AG10803 (cell line): ENCODE results near the gene GNRH2.

Experiments
- DNase-seq: peaks from one replicate; pipeline ENCODE4 v3.0.0; 2010; ENCODE audit warnings: low read depth
- H3K4me3 ChIP-seq: 2 replicates; pipeline ENCODE4 v1.5.1; 2011; ENCODE audit warnings: mild to moderate bottlenecking, low read length, control low read depth
- TF ChIP-seq, protein P1 (sequence below): conservative IDR thresholded peaks from 2 replicates; pipeline ENCODE4 v1.5.1; 2011; ENCODE audit warnings: mild to moderate bottlenecking, low read length, control low read depth, inconsistent platforms

Gene GNRH2

DNA sequence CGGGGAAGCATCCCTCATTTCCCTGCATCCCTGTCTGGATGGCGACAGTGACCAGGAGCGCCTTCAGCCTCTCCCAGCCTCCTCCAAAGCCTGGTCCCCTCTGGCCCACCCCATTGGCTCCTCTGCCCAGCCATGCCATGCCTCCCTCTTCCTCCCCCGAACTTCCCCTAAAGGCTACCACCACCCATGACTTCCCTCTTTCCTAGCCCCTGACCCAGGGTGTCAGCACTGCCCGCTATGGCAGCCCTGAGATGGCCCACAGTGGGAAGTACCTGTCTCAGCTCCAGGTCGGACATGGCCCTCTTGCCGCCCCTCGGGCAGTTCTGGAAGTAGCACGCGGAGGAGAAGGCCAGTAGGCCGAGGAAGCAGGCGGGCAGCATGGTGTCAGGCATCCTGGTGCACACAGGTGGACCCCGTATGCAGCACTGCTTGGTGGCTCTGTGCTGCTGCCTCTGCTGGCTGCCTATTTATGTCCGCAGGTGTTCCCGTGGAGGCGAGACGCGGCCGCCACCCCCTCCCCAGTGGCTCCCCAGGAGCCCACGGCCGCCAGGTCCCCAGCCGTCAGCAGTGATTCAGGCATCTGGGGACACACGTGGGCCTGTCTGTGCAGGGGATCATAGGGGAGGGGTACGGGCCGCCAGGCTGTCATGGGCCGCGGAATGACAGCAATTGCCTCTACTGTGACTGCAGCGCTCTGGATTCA, 41.0 kb downstream of the GNRH2 start, which contains the start of gene AVP:
Gene AVP (minus strand): TSS at position 442 of the 703 bp plus-strand sequence. CDS start 50 bp downstream, at position 392.
- H3K4me3 ChIP-seq = no peak within 1 kb of the TSS

DNA sequence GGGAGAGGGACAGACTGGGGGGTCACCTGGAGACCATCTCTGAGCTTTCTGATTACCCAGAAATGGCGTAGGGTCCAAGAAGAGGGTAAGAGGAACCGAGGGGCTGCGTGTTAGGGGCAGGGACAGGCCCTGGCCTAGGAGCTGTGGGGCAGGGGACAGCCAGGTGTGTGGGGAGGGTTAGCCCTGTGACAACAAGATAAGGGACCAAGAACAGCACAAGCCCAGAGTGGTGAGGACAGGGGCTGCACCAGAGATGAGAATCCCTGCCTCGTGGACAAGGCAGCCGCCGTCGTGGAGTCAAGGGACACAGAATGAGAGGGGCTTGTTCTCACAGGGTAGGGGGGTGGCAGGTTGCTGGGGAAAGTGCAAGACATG, 41.6 kb downstream of the GNRH2 start:
- no peak overlapping the region for H3K4me3 ChIP-seq
- TF ChIP-seq, protein P1, sequence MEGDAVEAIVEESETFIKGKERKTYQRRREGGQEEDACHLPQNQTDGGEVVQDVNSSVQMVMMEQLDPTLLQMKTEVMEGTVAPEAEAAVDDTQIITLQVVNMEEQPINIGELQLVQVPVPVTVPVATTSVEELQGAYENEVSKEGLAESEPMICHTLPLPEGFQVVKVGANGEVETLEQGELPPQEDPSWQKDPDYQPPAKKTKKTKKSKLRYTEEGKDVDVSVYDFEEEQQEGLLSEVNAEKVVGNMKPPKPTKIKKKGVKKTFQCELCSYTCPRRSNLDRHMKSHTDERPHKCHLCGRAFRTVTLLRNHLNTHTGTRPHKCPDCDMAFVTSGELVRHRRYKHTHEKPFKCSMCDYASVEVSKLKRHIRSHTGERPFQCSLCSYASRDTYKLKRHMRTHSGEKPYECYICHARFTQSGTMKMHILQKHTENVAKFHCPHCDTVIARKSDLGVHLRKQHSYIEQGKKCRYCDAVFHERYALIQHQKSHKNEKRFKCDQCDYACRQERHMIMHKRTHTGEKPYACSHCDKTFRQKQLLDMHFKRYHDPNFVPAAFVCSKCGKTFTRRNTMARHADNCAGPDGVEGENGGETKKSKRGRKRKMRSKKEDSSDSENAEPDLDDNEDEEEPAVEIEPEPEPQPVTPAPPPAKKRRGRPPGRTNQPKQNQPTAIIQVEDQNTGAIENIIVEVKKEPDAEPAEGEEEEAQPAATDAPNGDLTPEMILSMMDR = no peak
- no peak for DNase-seq

More for the DNA sequence above, 41.0 kb downstream of the GNRH2 start, which contains the start of gene AVP:
- no peak for DNase-seq
- TF ChIP-seq, protein P1 = no peak

DNA sequence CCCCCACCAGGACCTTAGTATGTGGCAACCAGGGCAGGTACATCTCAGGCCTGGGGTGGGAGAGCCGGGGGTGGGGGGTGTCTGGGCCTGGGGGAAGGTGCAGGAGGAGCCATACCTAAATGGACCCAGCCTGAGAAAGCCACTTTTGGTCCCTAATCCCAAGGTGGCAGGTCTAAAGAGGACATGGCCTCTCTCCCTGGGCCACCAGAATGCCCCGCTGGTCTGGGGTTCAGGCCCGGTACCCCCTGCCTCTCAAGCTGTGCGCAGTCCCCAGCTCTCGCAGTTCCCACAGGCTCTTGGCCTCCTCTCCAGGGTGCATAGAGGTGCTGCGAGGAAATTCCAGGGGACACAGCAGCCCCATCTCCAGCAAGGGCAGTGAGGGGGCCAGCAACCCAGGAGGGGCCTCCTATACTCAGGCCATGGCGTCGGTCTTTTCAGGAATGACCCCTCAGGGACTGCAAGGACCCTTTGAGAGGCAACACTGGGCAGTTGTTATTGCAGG, 42.2 kb downstream of the GNRH2 start:
- TF ChIP-seq, protein P1 = no peak
- H3K4me3 ChIP-seq = no peak overlapping the region
- no peak for DNase-seq

DNA sequence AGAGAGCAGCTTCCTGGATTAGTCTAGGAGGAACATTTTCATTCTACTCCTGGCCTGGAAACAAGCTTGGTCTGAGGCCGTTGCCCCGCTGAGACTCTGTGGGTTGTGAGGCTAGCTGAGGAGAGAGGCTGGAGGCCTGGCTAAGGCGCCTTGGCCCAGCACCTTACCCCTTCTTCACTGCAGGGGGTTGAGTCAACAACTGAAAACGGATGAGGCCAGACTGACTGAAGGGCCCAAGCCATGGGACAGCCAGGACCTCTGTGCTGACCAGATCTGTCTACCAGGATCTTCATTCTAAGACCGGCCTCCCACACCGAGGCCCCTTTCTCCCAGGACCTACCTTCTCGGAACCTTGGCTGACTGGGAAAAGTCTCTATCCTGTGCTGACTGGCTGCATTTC, 44.6 kb downstream of the GNRH2 start:
- TF ChIP-seq, protein P1 = no peak
- no peak overlapping the region for H3K4me3 ChIP-seq
- DNase-seq = no peak

DNA sequence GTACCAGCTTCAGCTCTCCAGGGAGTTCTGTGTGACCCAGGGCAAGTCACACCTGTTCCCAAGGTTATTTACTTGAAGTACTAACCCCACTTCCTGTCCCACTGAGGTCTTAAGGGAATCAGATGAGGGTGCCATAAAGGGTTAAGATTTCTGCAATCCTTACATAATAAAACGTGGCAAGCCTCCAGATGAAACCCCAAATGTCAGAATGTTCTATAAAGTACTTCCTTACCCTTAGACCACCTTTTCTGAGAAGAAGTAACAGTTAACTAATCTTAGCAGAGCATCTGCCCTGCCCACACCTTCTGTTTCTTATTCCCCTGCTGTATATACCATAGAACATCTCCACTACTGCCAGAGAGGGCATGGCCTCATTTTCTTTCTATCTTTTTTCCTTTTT, 47.1 kb downstream of the GNRH2 start:
- TF ChIP-seq, protein P1 = no peak
- DNase-seq = no peak
- H3K4me3 ChIP-seq = no peak overlapping the region

DNA sequence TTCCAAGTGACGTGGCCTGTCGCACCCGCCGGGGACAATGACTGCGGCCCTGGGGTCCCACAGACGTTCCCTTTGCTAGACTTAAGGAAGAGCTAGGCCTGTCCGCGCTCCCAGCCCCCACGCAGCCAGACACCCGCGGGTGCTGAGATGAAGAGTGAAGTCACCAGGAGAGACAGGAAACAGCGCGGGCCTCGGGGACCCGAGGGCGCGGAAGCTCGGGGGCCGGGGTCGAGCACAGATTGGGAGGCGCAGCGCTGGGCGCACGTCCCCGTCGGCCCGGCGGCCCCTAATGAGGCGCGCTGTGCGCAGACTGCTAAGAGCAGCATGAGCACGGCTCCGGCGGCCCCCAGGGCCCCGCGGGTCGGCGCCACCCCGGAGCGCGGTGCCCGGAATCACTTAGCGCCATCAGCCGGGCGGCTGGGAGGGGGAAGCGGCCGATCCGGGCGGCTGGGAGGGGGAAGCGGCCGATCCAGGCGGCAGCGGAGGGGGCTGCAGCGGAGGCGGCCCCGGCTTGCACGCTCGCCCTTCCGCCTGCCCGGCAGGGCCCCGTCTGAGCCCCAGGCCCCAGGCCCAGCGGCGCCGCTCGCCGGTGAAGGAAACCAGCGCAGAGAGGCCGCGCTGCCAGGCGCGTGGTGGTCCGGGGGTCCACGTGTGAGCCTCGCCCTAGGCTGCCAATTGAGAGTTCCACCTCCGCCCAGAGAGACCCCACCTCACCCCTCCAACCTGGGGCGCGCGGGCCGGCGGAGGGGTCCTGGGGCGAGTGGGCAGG, 49.4 kb downstream of the GNRH2 start:
- peak overlapping the region; percentile 24 for H3K4me3 ChIP-seq
- TF ChIP-seq, protein P1 = no peak
- DNase-seq = no peak
